Cardiac fibroblast (primary cell): ENCODE results near the gene SEMA3B.

Experiments used
- DNase-seq, 2 donors: peaks; one replicate each; pipeline versions ENCODE4 v3.0.0 to v3.0.0-alpha.2; 2010; ENCODE audit warnings: low read depth in 2 of 2
- H3K4me3 ChIP-seq, 2 donors: replicated peaks in 1 of 2; 1 replicate in 1 of 2; 2 replicates in 1 of 2; pipeline ENCODE4 v1.5.1; 2011; ENCODE audit warnings: low read depth in 2 of 2, low read length in 2 of 2, mild to moderate bottlenecking in 2 of 2, moderate library complexity in 1 of 2
- TF ChIP-seq, protein P1 (sequence below): IDR thresholded peaks from one replicate; pipeline ENCODE4 v1.5.1; 2011; ENCODE audit warnings: low read depth, mild to moderate bottlenecking, low read length, inconsistent platforms

Gene SEMA3B

DNA sequence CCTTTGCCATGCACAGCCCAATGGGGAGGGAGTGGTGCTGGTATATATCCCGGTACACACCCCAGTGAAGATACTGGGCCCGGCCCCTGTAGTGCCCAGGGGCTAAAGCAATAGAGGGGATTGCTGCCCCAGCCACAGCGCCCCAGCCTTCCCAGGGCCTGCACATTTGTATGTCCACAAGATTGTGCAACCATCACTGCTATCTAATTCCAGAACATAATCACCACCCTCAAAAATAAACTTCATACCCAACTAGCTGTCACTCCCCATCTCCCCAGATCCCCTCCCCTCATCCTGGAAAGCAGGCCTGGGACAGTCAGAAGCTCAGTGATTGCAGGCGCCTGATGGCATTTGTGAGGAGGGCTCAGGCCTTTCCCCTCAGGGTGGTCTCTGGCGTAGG lies 19.5 kb upstream of the SEMA3B start:
- H3K4me3 ChIP-seq: no peak overlapping the region
- DNase-seq: no peak
- TF ChIP-seq, protein P1, sequence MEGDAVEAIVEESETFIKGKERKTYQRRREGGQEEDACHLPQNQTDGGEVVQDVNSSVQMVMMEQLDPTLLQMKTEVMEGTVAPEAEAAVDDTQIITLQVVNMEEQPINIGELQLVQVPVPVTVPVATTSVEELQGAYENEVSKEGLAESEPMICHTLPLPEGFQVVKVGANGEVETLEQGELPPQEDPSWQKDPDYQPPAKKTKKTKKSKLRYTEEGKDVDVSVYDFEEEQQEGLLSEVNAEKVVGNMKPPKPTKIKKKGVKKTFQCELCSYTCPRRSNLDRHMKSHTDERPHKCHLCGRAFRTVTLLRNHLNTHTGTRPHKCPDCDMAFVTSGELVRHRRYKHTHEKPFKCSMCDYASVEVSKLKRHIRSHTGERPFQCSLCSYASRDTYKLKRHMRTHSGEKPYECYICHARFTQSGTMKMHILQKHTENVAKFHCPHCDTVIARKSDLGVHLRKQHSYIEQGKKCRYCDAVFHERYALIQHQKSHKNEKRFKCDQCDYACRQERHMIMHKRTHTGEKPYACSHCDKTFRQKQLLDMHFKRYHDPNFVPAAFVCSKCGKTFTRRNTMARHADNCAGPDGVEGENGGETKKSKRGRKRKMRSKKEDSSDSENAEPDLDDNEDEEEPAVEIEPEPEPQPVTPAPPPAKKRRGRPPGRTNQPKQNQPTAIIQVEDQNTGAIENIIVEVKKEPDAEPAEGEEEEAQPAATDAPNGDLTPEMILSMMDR: no peak

DNA sequence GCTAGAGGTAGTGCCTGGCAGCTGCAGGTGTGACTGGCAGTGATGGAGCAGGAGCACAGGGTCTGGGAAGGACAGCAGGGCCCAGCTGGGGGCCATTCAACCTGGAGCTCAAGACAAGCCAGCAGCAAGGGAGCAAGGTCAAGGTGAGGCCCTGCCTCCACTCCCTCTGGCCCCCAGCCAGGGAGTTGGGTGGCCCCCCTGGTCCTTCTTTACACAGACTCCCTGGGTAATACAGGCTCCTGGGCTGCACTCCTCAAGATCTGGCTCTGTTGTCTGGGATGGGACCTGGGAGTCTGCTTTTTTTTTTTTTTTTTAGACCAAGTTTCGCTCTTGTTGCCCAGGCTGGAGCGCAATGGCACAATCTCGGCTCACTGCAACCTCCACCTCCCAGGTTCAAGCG lies 18.4 kb upstream of the SEMA3B start:
- TF ChIP-seq, protein P1: no peak
- no peak for DNase-seq
- H3K4me3 ChIP-seq: no peak overlapping the region

DNA sequence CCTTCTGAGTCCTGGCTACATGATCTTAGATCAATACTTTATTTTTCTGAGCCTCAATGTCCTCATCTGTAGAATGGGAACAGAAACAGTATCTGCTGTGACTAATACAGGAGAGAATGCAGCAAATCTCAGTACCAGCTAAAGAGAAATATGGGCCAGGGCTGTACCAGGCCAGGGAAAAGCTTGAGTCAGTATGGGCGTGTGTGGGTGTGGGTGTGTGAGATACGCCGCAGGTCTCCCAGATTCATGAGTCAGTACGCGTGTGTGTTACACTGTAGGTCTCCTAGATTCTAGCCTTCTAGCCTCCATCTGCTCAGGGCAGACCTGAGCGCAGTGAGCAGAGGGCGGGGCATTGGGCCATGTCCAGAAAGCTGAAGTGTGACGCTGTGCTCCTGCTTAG lies 17.7 kb upstream of the SEMA3B start:
- TF ChIP-seq, protein P1: no peak
- peak; percentile 79 to 95 for DNase-seq
- no peak overlapping the region for H3K4me3 ChIP-seq

DNA sequence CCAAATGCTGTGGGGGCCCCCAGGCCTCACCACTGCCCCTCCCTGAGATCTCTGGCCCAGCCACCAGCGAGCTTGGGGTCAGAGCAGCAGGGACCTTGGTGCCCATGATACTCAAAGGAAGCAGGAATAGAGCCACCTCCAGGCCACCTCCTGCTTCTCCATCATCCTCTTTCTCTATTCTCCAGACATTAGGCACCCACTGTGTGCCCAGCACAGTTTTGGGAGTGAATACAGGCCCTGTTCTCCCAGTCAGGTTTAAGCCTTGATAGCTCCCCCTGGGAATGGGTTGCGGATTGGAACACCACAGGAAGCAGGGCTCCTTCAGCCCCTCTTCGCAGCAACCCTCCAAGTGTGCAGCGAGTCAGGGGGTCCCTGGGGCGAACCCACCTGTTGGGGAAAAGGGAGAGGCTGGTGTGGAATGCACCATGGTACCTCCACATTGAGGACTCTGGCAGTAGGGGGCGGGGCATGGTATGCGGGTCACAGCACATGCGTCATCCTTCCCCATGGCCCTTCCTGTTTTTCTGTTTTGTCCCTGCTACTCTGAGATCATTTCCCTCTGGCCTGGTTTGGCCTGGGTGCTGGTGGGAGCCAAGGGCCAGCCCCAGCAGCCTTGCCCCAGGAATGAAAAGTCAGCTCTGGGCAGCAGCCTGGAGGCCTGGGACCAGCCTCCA lies 14.2 kb upstream of the SEMA3B start:
- DNase-seq: peak; percentile 81 to 82
- H3K4me3 ChIP-seq: no peak overlapping the region
- TF ChIP-seq, protein P1: no peak

DNA sequence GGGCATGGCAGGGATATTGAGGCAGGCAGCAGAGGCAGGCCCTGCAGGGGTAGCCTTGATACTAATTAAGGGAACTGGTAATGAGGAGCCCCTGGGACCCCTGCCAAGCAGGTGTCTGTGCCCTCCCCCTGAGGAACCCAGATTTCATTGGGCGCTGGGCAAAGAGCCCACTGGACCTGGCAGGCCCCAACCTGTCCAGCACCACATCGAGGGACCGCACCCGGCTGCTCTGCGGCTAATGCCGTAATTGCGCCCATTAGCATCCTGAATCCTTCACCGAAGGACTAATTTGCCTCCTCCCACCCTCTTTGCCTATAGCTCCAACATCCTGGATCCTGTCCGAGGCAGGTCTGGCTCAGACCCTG lies 13.7 kb upstream of the SEMA3B start:
- TF ChIP-seq, protein P1: no peak
- DNase-seq: no peak
- H3K4me3 ChIP-seq: no peak overlapping the region

DNA sequence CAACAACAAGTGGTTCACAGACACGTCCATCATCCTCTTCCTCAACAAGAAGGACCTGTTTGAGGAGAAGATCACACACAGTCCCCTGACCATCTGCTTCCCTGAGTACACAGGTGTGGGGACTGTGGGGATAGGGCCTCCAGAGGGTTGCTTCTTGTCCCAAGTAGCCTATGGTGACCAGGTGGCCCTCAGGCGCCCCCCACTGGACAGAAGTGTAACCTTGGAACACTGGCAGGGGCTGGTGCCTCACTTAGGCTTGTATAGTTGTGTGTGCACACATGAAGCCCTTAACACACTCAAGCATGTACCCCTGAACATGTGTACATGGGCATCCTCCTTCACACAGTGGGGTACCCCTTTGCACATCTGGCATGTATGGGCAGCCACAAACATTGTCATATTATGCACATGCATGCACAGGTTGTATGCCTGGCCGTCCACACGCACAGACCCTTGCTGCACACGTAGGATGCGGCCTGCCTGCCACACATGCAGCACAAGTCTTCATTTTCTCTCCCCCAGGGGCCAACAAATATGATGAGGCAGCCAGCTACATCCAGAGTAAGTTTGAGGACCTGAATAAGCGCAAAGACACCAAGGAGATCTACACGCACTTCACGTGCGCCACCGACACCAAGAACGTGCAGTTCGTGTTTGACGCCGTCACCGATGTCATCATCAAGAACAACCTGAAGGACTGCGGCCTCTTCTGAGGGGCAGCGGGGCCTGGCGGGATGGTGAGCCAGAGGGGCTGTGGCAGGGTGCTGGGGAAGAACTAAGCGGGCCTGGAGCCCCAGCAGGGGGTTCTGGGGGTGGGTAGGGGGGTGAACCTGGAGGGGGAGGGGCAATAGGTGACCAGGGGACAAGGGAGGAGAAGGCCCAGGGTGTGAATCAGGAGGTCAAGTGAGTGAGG lies 11.7 kb upstream of the SEMA3B start:
- H3K4me3 ChIP-seq: no peak overlapping the region
- DNase-seq: peak; percentile 52 to 54
- TF ChIP-seq, protein P1: peak; percentile 67
